ENCODE data around the gene MYEOV.

Gene MYEOV

GRCh38 chr11:69280994-69281393 lies 13.0 kb upstream of the MYEOV start:
- TF ChIP-seq CTCF (conservative IDR thresholded peaks at IDR 0.05) (no peak), ZFX (IDR thresholded peaks at IDR 0.05) (no peak)
- no peak overlapping the region for H3K27ac ChIP-seq

- no peak for TF ChIP-seq ZFX (IDR thresholded peaks at IDR 0.05)
- TF ChIP-seq CTCF (conservative IDR thresholded peaks at IDR 0.05) = no peak
- H3K27ac ChIP-seq = no peak overlapping the region
These were observed 10.5 kb upstream of the MYEOV start for GRCh38 chr11:69283446-69283845.

- TF ChIP-seq ZFX (IDR thresholded peaks at IDR 0.05) (no peak), CTCF (conservative IDR thresholded peaks at IDR 0.05) (no peak)
- no peak overlapping the region for H3K27ac ChIP-seq
These were observed 9.9 kb upstream of the MYEOV start for GRCh38 chr11:69284081-69284511.

- no peak overlapping the region for H3K27ac ChIP-seq
- TF ChIP-seq CTCF (conservative IDR thresholded peaks at IDR 0.05) (no peak), ZFX (IDR thresholded peaks at IDR 0.05) (no peak)
These were observed 8.9 kb upstream of the MYEOV start for GRCh38 chr11:69285091-69285490.

GRCh38 chr11:69285766-69286165 lies 8.2 kb upstream of the MYEOV start:
- no peak overlapping the region for H3K27ac ChIP-seq
- TF ChIP-seq ZFX (IDR thresholded peaks at IDR 0.05) (no peak), CTCF (conservative IDR thresholded peaks at IDR 0.05) (no peak)

- no peak overlapping the region for H3K27ac ChIP-seq
- no peak for TF ChIP-seq CTCF (conservative IDR thresholded peaks at IDR 0.05)
- TF ChIP-seq ZFX (IDR thresholded peaks at IDR 0.05) = no peak
These were observed 7.3 kb upstream of the MYEOV start for GRCh38 chr11:69286374-69287371.
